HEK293T (cell line): ENCODE data around the gene IL4I1.

Experiments used
- CTCF ChIA-PET: fragments of 350-600 bp; formaldehyde crosslinking; extraction: SDS; loops from one replicate; lab custom pipeline; 2021; ENCODE audit warnings: antibody characterized with exemption, inconsistent platforms; lab: Yijun Ruan, JAX
- POLR2A ChIA-PET: fragments of 350-600 bp; formaldehyde crosslinking; extraction: SDS; loops from one replicate; lab custom pipeline; 2020; ENCODE audit warnings: antibody characterized with exemption, inconsistent platforms; lab: Yijun Ruan, JAX
- DNase-seq: peaks from one replicate; pipeline ENCODE4 v3.0.0; 2012; ENCODE audit warnings: mixed read lengths; ENCODE audit errors: extremely low spot score
- ARNT ChIP-seq: fragments of 450-650 bp; IDR thresholded peaks from 2 replicates; pipeline ENCODE4 v1.6.1; 2017; ENCODE audit warnings: mild to moderate bottlenecking
- BHLHE40 ChIP-seq: fragments of 450-650 bp; IDR thresholded peaks from 2 replicates; pipeline ENCODE4 v1.6.1; 2016; ENCODE audit warnings: mild to moderate bottlenecking, moderate library complexity, borderline replicate concordance
- CTBP1 ChIP-seq: fragments of 450-650 bp; IDR thresholded peaks from 2 replicates; pipeline ENCODE4 v1.6.1; 2016; ENCODE audit warnings: borderline replicate concordance
- ELF4 ChIP-seq: fragments of 450-650 bp; IDR thresholded peaks from 2 replicates; pipeline ENCODE4 v1.6.1; 2017; ENCODE audit warnings: antibody characterized with exemption
- FOXA1 ChIP-seq: fragments of 450-650 bp; IDR thresholded peaks from 2 replicates; pipeline ENCODE4 v1.6.1; 2016; ENCODE audit warnings: mild to moderate bottlenecking
- FOXK2 ChIP-seq: fragments of 450-650 bp; IDR thresholded peaks from 2 replicates; pipeline ENCODE4 v1.6.1; 2016; ENCODE audit warnings: mild to moderate bottlenecking
- FOXM1 ChIP-seq: fragments of 450-650 bp; IDR thresholded peaks from 2 replicates; pipeline ENCODE4 v1.6.1; 2017; ENCODE audit warnings: mild to moderate bottlenecking, borderline replicate concordance
- HDGF ChIP-seq: fragments of 450-650 bp; IDR thresholded peaks from 2 replicates; pipeline ENCODE4 v1.6.1; 2017; ENCODE audit warnings: antibody characterized with exemption, borderline replicate concordance
- L3MBTL2 ChIP-seq: fragments of 450-650 bp; conservative IDR thresholded peaks from 2 replicates; pipeline ENCODE4 v1.6.1; 2016; ENCODE audit warnings: mild to moderate bottlenecking
- LEF1 ChIP-seq: fragments of 450-650 bp; IDR thresholded peaks from 2 replicates; pipeline ENCODE4 v1.6.1; 2017; ENCODE audit warnings: mild to moderate bottlenecking, borderline replicate concordance
- NFRKB ChIP-seq: fragments of 450-650 bp; IDR thresholded peaks from 2 replicates; pipeline ENCODE4 v1.6.1; 2016; ENCODE audit warnings: mild to moderate bottlenecking, moderate library complexity
- PKNOX1 ChIP-seq: fragments of 450-650 bp; IDR thresholded peaks from 2 replicates; pipeline ENCODE4 v1.6.1; 2016
- SP1 ChIP-seq: fragments of 450-650 bp; IDR thresholded peaks from 2 replicates; pipeline ENCODE4 v1.6.1; 2017
- SUZ12 ChIP-seq: fragments of 450-650 bp; IDR thresholded peaks from 2 replicates; pipeline ENCODE4 v1.6.1; 2016; ENCODE audit warnings: mild to moderate bottlenecking
- TARDBP ChIP-seq: fragments of 450-650 bp; IDR thresholded peaks from 2 replicates; pipeline ENCODE4 v1.6.1; 2016
- ZNF384 ChIP-seq: fragments of 450-650 bp; IDR thresholded peaks from 2 replicates; pipeline ENCODE4 v1.6.1; 2016

The IL4I1 gene

GRCh38 chr19:49862391-49863253, 34.1 kb downstream of the IL4I1 start:
- ChIA-PET CTCF (no interaction called here), POLR2A (interaction anchor here (1.4 to 3.0 kb wide), 2 partner anchors 10 to 14 kb away, joined by 4 to 26 read pairs; partner anchors contain the start of genes AKT1S1 and TBC1D17)
- TF ChIP-seq FOXK2 (no peak), FOXM1 (no peak), CTBP1 (no peak), HDGF (no peak), ZNF384 (no peak), TARDBP (no peak), L3MBTL2 (no peak), LEF1 (no peak), SP1 (no peak), SUZ12 (no peak), ELF4 (no peak), NFRKB (no peak), BHLHE40 (no peak)
- peak; percentile 43 for DNase-seq

GRCh38 chr19:49861541-49862378, 34.9 kb downstream of the IL4I1 start:
- ChIA-PET POLR2A (interaction anchor here (1.2 to 1.5 kb wide), 3 partner anchors 8 to 11 kb away, joined by 4 to 7 read pairs (median 6); partner anchors contain the start of gene PTOV1), CTCF (no interaction called here)
- DNase-seq: no peak
- TF ChIP-seq ZNF384: no peak
- TF ChIP-seq FOXA1: no peak
- no peak for TF ChIP-seq LEF1
- TF ChIP-seq FOXK2: no peak
- no peak for TF ChIP-seq ARNT
- no peak for TF ChIP-seq SP1
- TF ChIP-seq NFRKB: no peak
- no peak for TF ChIP-seq TARDBP
- TF ChIP-seq SUZ12: no peak
- no peak for TF ChIP-seq BHLHE40
- no peak for TF ChIP-seq CTBP1
- TF ChIP-seq ELF4: no peak

GRCh38 chr19:49861107-49861506, 35.6 kb downstream of the IL4I1 start:
- DNase-seq: peak; percentile 11
- POLR2A ChIA-PET: interaction anchor here (1.2 to 1.5 kb wide), 2 partner anchors 8 to 10 kb away, joined by 6 to 7 read pairs; partner anchors contain the start of gene PTOV1
- CTCF ChIA-PET: no interaction called here
- TF ChIP-seq TARDBP (no peak), ELF4 (no peak), FOXK2 (no peak), ZNF384 (no peak), SUZ12 (no peak), SP1 (no peak), PKNOX1 (no peak), HDGF (no peak), CTBP1 (no peak), LEF1 (no peak), FOXM1 (no peak)

- POLR2A ChIA-PET: interaction anchor here (1.2 to 1.5 kb wide), 2 partner anchors 9 to 10 kb away, joined by 6 to 7 read pairs; partner anchors contain the start of gene PTOV1
- DNase-seq: no peak
- CTCF ChIA-PET: no interaction called here
- TF ChIP-seq SUZ12 (no peak), TARDBP (no peak), LEF1 (no peak), SP1 (no peak), FOXK2 (no peak), NFRKB (no peak), FOXA1 (no peak), HDGF (no peak), CTBP1 (no peak), PKNOX1 (no peak), FOXM1 (no peak), ZNF384 (no peak), ARNT (no peak), BHLHE40 (no peak), L3MBTL2 (no peak)
These were observed 36.2 kb downstream of the IL4I1 start for GRCh38 chr19:49860336-49861102.

GRCh38 chr19:49859682-49860335, 36.9 kb downstream of the IL4I1 start:
- TF ChIP-seq FOXA1: no peak
- no peak for TF ChIP-seq CTBP1
- no peak for TF ChIP-seq SUZ12
- TF ChIP-seq NFRKB: no peak
- TF ChIP-seq ZNF384: no peak
- no peak for TF ChIP-seq L3MBTL2
- no peak for TF ChIP-seq HDGF
- no peak for TF ChIP-seq FOXK2
- no peak for TF ChIP-seq ARNT
- no peak for DNase-seq
- POLR2A ChIA-PET: interaction anchor here (1.0 to 1.5 kb wide), 3 partner anchors 9 to 142 kb away, joined by 3 to 7 read pairs (median 3); partner anchors contain the start of gene PTOV1
- CTCF ChIA-PET: no interaction called here
